GM19372 (cell line): Measurements from ENCODE around the gene COPS9.

Source experiments
- ATAC-seq: cut with Tn5 transposase; IDR thresholded peaks from one replicate; pipeline ENCODE4 v1.9.1; 2021; ENCODE audit warnings: mild to moderate bottlenecking, low read depth, moderate library complexity; ENCODE audit not compliant: unreplicated experiment

COPS9 gene

DNA sequence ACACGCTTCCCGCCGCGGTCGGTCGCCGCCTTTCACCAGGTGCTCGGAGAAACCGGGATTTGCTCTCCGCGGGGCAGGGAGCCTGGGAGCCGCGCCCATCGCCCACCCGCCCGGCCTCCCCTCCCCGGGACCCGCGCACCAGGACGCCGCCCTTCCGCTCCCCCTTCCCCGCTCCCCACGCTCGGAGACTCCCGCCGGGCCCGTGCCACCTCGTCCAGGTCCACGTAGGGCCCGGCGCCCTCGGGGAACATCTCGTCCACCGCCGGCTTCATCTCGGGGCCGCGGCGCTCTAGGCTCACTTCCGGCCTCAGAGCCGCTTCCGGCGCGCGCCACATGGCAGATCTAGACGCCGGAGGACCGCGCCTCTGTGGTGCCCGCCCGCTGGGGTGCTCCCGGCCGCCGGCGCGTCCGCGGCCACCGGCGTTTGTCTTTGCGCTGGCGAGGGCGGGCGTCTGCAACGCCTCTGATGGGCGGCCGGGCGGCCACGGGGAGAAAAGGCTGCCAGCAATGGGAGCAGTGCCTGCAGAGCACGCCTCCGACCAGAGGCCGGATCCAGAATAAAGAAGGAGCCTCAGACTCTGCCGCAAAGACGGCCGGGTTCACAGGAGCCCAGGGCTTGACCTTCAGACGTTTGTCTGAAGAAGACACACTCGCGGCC is at the start of gene COPS9:
COPS9 (minus strand) TSS at position 293 of the 658 bp plus-strand sequence; CDS start at position 272, 21 bp downstream.
- peak; percentile 93 for ATAC-seq

DNA sequence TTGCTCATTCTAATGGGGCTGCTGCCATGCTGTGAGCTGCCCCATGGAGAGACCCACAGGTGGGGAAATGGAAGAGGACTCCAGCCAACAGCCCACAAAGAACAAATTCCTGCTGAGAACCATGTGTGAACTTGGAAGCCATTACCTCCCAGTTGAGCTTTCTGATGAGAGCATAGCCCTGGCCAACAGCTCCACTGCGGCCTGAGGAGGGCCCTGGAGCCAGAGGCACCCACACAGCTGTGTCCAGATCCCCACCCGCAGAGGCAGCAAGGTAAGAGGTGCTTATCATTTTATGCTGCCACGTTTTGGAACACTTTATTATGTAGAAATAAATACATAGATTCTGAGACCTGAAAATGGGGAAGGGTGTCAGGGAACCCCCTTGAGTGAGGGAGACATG is 48.6 kb upstream of the COPS9 start:
- ATAC-seq: no peak

DNA sequence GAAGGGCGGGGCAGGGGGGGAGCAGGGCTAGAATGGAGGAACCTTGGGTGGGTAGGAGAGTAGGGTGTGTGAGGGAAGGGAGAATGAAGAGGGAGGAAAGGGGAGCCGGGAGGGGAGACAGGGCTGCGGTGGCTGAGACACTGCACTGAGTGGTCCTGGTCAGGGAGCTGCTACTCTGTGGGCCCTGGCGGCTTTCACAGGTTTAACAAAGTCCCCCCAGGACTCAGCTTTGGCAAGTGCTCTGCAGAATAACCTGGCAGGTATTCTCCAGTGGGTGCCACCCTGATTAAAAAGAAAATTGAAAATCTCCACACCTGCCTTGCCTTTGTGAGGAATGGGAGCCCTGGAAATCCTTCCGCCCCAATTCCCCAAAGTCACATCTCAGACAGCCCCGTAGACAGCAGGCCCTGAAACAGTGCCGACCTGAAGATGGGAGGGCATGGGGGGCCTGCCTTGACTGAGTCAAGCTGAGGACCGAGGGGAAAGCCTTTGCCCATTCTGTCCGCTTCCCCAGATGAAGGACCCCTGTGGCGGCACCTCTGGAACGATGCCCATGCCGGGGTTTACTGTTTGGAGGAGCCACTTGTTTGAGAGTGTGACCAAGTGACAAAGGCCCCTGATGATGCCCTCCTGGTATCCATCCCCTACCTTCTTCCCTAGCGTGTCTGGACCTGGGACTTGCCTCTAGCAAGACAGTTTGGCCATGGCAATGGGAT is 47.9 kb upstream of the COPS9 start:
- no peak for ATAC-seq

DNA sequence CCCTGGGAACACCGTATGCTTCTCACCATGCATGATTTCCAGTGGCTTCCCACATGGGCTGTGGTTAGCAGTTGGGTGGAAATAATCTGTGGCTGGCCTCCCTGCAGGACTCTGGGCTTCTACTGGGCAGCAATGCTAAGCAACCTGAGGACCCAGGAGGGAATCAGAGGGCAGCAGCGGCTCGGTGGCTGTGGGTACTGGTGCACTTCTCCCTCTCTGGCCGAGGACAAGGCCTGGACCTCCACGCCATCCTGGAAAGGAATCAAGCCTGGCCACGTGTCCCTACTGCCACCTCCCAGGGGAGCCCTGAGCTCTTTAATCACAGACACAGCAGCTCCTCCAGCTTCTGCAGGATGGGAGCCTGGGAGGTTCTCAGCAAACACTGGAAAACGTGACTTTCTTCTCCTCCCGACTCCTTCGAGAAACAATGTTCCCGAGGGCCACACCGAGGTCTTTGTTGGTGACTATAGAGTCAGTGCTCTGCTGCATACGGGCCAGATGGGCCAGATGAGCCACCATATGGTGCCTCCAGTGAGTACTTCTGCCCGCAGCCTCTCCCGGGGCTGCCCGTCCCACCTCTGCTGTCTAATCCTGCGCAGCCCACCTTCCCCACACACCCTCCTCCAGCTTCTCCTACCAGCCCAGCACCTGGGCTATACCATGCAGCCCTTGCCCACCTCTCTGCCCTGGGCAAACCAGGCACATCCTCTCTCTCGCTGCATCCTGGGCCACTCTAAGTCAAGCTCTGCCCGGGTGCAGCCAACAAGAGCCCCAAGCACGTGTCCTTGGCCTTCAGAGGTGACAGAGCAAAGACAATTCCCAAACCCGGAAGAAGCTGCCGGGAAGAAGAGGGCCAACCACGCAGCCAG is 47.1 kb upstream of the COPS9 start:
- no peak for ATAC-seq

DNA sequence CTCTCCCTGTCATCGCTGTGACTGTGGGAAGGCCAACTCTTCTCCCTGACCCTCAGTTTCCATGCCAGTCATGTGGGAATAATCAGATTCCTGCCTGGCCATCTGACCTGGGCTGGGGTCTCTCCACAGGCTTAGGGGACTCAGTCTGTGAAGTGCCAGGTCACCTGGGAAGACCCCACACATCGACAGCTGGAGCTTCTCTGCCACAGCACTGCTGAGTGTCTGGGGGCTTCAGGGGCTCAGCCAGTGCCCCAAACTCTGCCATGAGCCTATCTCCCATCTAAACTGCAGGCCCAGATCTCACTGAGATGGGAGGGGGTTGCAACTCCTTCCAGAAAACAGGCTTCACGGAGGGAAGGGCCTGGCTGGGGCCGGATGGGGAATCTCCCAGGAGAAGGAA is 46.4 kb upstream of the COPS9 start:
- no peak for ATAC-seq

DNA sequence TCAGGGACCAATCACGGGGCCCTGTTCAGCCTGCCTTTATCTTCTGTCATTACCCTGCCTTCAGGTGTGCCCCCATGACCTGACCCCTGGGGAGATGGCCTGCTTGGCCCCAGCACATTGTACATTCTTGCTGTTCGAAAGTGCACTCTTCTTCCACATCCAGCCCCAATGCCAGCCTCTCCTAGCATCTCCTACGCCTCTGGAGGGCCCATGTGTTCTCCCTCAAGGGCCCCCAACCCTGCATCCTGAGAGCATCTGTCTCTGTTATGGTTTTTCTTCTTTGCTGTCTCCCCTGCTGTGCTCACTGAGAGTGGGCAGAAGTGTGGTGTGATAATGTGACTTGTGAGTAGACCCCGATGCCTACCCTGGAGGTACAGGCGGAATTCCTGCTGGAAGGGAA is 45.9 kb upstream of the COPS9 start:
- no peak for ATAC-seq

DNA sequence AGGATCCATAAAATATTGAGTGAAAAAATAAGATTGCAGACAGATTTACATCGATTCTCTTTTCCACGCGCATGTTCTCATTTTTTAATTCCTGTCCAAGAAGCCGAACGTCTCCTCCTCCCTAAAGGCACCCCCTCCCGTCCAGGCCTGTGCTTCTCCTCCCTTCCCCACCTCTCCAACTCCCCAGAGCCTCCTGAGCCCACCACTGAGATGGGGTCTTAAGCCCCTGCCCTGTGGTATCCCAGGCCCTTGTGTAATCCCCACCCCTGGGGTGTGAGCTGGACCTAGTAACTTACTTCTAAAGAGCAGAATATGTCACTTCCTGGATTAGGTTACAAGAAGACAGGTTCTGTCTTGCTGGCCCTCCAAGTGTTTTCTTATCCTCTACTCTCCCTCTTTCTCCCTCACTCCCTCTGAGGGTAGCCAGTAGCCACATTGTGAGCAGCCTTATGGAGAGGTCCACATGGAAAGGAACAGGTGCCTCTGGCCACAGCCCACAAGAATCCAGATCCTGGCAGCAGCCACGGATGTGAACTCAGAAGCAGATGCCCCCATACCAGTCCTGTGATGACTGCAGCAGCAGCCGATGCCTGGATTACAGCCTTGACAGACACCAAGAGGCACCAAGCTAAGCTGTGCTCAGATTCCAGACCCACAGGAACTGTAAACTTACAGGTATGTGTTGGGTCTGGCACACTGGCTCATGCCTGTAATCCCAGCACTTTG is 44.0 kb upstream of the COPS9 start:
- no peak for ATAC-seq

DNA sequence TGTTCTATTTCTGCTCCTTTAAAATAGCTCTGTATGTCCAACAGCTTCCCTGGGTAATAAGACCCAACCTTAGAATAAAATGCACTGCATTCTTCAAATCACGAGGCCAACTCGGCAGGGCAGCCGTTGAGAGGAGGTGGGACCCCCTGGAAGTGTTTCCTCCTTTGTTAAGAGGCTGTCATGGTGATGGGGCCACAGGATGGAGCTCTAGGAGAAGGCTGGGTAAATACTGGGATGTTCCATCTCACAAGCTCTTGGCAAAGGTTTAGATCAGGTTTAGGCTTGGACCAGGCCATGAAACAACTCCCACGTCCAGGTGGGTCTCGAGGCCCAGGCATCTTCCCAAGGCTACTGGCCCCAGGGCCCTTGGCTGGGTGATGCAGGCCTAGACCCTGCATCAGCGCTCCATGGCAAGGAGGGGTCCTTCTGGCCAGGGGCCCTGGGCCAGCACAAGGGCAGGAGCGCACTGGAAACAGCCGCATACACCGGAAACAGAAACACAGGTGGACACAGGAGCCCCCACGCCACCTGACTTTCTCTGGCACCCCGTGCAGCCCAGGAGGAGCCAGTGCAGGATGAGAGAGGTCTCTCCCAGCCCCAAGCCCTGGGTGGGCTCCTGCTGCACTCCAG is 43.2 kb upstream of the COPS9 start:
- ATAC-seq: no peak

DNA sequence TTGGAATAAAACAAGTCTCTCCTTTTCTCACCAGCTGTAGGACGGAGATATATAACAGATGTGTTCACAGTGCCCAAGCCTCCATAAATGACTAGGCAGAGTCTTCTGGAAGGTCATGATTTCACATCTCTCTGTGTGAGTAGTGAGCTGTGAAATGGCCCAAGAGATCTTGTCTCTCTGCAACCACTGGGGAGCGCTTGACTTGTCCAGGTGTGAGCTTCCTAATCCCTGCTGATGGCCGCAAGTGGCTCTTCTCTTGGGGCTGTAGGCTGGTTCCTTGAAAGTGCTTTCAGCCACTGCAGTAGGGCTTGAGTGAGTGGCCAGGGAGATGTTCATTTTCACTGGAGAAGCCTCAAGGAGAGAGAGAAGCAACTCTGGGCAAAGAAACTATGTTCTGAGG is 42.5 kb upstream of the COPS9 start:
- no peak for ATAC-seq

DNA sequence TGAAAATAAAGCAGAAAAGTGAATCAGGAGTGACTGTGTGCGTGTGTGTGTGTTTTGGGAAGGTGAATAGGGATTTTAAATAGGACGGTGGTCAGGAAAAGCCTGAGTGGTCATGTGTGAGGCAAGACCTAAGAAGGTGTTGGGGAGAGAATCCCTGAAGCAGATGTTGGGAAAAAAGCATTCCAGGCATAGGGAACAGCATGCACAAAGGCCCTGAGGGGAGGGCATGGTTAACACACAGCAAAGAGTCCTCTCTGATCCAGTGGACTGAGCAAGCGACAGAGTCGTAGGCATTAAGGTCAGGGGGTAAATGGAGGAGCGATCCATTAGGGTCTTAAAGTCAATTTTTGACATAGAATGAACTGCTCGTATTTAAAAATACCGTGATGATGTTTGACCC is 38.4 kb upstream of the COPS9 start:
- no peak for ATAC-seq

DNA sequence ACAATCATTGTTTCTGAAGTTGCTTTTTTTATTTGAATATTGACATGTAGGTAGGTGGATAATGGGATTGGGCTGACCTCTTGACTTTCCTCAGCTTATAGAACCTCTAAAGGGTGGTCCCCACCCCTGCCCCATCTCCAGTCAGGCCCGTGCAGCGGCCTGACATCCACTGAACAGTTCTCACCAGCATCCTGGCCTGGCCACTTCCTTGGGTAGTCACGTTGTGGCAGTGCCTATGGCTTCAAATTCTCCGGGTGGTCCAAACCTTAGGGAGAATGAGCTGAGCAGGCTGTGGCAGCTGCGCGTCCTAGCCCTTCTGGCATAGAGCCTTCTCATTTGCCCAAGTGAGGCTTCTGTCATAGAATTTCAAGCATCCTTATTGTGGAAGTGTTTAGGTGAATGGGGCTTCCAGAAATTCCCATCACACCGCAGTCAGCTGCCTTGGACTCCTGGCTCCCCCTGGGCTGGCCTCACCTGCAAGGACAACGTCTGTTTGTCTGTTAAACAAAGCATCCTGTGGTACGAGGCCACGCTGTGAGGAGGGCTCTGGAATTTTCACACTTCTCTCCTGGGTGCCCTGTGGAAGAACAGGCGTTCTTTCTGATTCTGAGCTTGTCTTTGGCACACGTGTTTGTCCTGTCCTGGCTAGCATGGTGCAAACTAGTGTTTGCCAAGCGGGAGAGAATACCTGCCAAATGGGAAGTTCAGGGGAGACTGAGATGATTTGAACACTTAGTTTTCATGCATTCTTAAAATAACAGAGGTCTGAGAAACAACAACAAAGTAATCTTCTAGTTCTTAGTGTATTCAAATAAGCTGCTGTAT is 36.2 kb upstream of the COPS9 start:
- ATAC-seq: no peak

DNA sequence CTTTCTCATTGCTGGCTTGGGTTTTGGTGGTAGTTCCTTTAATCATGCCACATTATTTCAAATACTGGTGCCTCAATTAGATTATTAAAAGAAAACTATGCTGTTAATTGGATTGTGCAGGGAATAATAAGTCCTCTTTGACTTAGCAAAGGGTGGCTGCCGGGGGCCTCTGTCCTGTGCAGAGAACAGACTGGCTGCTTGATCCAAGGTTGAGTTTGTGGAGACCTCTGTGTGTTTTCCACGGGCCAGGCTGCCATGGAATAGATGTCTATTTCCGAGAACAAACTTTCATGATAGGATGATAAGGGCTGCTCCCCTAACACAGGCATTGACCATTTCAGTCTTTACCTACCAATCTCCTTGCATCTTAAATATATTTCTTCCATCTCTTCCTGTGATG is 34.8 kb upstream of the COPS9 start:
- ATAC-seq: no peak

DNA sequence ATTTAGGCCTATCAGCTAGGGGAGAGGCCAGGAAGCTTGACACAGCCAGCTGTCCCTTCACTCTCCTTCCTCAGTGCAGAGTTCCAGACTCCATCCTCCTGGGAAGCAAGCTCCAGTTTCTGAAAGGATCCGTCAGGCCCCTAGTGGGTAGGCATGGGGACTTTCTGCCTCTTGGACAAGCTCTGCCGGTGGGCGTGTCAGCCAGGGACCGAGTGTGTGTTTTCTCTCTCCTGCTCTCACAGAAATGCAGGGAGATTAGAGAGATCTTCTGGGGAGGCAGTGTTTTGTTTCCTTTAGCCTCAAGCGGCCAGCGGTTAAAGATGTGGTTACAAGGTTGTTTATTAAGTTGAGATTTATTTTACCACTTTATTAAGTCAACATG is 34.2 kb upstream of the COPS9 start:
- no peak for ATAC-seq

DNA sequence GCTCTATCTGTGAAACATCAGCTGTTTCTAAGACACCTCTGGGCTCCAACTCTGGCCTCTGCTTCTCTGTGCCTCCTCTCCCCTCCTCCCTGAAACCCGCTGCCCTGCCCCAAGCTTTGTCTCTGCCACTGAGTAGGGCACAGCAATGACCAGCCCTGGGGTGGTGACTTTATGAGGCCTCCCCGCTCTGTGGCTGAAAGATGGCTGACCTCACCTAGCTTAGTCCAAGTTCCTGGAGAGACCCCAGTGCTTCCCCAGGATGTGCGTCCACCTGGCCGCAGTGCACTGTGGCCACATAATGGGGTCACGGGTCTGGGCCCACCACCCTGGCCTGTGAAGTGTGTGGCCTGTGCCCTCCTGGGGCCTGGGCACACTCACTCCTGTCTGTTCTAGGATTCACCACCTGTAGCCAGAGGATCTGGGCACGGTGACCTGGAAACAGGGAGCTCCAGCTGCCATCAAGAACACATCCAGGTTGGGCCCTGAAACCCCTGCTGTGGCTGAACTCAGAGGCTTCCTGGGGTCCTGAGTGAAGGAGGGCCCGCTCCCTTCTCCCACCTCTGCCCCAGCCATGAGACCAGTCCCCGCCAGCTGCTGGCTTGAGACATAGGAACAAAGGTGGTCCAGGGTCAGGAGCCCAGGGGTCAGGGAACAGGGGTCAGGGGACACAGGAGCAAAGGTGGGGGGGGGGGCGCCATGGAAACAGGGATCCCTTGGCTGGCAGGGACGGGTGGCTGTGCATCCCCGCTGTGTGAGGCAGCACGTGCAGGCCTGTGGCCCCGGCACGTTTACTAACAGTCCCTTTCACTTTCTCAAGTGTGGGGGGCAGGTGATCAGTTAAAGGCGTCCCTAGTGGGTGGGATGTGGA is 33.6 kb upstream of the COPS9 start:
- ATAC-seq: no peak

DNA sequence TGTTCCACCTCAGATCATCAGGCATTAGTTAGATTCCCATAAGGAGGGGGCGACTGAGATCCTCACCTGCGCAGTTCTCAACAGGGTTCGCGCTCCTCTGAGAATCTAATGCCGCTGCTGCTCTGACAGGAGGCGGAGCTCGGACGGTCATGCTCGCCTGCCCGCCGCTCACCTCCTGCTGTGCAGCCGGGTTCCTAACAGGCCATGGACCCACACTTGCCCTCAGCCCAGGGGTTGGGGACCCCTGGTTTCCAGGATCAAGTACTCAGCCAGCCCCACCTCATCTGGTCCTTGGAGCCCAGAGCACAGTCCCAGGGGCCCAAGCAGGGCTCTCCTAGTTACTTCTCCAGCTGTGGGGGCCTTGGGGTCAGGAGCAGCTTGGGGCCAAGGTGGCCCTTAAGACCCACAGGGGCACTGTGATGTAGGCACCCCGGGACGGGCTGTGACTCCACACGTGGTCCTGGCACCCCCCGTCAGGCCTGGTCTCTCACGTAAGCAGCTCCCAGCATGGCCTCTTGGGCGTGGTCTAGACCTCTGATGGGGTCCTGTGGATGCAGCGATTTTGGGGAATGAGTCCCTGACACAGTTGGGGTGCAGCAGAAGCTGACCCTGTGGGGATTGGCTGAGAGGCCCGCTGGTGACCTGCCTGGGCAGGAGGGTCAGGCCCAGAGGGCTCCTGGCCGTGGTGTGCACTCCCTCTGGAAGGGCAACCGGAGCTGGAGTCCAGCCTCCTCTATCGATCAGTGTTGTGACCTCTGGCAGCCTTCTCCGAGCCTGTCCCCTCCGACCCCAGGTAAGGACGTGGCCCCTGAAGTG is 32.6 kb upstream of the COPS9 start:
- no peak for ATAC-seq

DNA sequence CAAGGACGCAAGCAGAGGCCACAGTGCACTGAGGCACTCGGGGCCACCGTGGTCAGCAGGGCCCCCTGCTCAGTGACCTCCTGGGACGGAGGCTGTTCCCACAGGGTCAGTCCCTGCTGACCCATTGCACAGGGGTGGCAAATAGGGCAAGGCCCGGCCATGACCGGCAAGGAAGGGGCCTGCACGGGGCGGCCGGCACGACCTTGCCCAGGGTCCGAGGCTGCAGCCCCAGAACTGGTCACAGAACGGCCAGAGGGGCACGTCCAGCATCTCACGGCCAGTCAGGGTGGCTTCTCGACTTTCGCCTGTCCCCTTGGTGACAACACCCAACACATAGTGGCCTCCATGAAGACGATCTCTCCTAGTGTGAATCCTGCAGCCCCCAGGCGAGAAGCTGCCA is 31.9 kb upstream of the COPS9 start:
- ATAC-seq: no peak

DNA sequence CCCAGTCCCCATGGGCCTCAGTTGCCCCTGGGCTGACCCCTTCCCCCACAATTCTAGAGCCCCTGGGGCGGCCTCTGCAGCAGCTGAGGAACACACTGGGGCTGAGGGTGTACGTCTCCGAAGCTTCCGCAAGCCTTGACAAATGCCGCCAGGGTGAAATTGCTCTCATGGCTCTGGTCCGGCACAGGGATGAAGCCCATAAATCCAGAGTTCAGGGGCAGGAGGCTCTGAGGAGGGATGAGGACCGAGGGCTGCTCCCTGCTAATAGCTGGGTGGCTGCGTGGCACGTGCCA is 31.4 kb upstream of the COPS9 start:
- ATAC-seq: no peak
